ENCODE measurements around the gene SKIC8. TPM values are rescaled to one million over a fixed set of nuclear protein-coding genes. Genes with fewer than 3 reads are reported as not detected.

Gene SKIC8
- total and polyA plus RNA-seq, 2 of the 13 experiments (the other 11 are each of a cell fraction or from before 2014, with no cell fraction given), result 69.5 to 70.6 TPM

DNA sequence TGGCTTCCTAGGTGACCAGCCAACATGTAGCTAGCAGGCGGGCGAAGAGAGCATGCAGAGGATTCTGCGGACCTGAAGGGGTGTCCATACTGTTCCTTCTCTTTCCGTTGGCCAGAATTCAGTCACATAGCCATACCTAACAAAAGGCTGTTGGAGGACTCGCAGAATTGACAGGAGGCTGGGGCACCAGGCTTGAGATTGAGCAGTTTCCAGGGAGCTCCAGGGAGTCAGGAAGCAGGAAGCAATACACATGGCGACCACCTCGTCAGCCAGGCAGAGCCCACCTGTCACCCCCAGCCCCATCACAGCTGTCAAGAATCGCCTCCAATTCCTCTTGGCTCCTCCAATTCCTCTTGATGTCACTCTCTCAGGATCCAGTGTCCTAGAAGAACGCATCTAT is 48.3 kb downstream of the SKIC8 start:
- Histone ChIP-seq H3K36me3 (replicated peaks in 1 of 2; ENCODE audit: control insufficient read depth in 1 of 2, insufficient read depth in 2 of 2, low read length in 2 of 2) (no peaks in the 10 kb centered on the region), H3K79me2 (ENCODE audit: insufficient read depth, low read length) (no peaks in the 10 kb centered on the region), H3K27ac (ENCODE audit: extremely low read length, insufficient read depth, low read length) (no peak overlapping the region), H3K4me1 (ENCODE audit: insufficient read depth, low read length) (no peaks in the 10 kb centered on the region), H3K9ac (ENCODE audit: insufficient read depth, low read depth, low read length) (no peak overlapping the region), H3K9me3 (ENCODE audit: low read length) (no peaks in the 10 kb centered on the region), H4K20me1 (ENCODE audit: insufficient read depth, low read length) (no peaks in the 10 kb centered on the region), H3K4me2 (ENCODE audit: low read depth, low read length) (no peak overlapping the region), H3K27me3 (ENCODE audit: control insufficient read depth in 1 of 2, insufficient read depth in 2 of 2, low read length in 2 of 2) (no peaks in the 10 kb centered on the region), H2AFZ (ENCODE audit: low read length) (no peak overlapping the region), H3K4me3 (replicated peaks in 1 of 3; ENCODE audit: insufficient read depth in 1 of 3, low read depth in 2 of 3, low read length in 3 of 3) (no peak overlapping the region)
- 30% methylated on average over 8 of the region's 9 CpGs for WGBS (ENCODE audit: low lambda C conversion rate)
- in situ Hi-C loops (cut with HindIII; ENCODE audit: extremely low pct_ligation_motif_present, low pct_unique_long_range_greater_than_20kb), result no loop called here
- intact Hi-C loops (cut with micrococcal nuclease; ENCODE audit: unreplicated experiment), result no loop called here
- no peak for FAIRE-seq
- no peak for ATAC-seq
- POLR2A ChIA-PET, result no interaction called here
- no peak for TF ChIP-seq ZNF792 (CRISPR knock-in tag; IDR thresholded peaks at IDR 0.05)
- no peak for TF ChIP-seq ZNF484 (CRISPR knock-in tag; IDR thresholded peaks at IDR 0.05; ENCODE audit: borderline replicate concordance, low read depth)
- TF ChIP-seq CBX2 (IDR thresholded peaks at IDR 0.05; ENCODE audit: low read depth, low read length), result no peak
- no peak for TF ChIP-seq CBX2 (CRISPR knock-in tag; IDR thresholded peaks at IDR 0.05; ENCODE audit: low read depth)
- TF ChIP-seq AHR (CRISPR knock-in tag; IDR thresholded peaks at IDR 0.05), result no peak
- TF ChIP-seq PTBP1 (IDR thresholded peaks at IDR 0.05; ENCODE audit: low read depth, low read length, poor library complexity, severe bottlenecking), result no peak
- no peak for TF ChIP-seq HMG20A (CRISPR knock-in tag; IDR thresholded peaks at IDR 0.05; ENCODE audit: borderline replicate concordance)
- no peak for TF ChIP-seq NFYC (CRISPR knock-in tag; IDR thresholded peaks at IDR 0.05)
- TF ChIP-seq, protein P1, sequence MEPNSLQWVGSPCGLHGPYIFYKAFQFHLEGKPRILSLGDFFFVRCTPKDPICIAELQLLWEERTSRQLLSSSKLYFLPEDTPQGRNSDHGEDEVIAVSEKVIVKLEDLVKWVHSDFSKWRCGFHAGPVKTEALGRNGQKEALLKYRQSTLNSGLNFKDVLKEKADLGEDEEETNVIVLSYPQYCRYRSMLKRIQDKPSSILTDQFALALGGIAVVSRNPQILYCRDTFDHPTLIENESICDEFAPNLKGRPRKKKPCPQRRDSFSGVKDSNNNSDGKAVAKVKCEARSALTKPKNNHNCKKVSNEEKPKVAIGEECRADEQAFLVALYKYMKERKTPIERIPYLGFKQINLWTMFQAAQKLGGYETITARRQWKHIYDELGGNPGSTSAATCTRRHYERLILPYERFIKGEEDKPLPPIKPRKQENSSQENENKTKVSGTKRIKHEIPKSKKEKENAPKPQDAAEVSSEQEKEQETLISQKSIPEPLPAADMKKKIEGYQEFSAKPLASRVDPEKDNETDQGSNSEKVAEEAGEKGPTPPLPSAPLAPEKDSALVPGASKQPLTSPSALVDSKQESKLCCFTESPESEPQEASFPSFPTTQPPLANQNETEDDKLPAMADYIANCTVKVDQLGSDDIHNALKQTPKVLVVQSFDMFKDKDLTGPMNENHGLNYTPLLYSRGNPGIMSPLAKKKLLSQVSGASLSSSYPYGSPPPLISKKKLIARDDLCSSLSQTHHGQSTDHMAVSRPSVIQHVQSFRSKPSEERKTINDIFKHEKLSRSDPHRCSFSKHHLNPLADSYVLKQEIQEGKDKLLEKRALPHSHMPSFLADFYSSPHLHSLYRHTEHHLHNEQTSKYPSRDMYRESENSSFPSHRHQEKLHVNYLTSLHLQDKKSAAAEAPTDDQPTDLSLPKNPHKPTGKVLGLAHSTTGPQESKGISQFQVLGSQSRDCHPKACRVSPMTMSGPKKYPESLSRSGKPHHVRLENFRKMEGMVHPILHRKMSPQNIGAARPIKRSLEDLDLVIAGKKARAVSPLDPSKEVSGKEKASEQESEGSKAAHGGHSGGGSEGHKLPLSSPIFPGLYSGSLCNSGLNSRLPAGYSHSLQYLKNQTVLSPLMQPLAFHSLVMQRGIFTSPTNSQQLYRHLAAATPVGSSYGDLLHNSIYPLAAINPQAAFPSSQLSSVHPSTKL (CRISPR knock-in tag; IDR thresholded peaks at IDR 0.05), result no peak
- no peak for TF ChIP-seq ZNF234 (CRISPR knock-in tag; conservative IDR thresholded peaks at IDR 0.05)
- TF ChIP-seq ZNF441 (CRISPR knock-in tag; IDR thresholded peaks at IDR 0.05; ENCODE audit: borderline replicate concordance), result no peak
- DNase-seq (ENCODE audit: low spot score), result no peak
- BruUV-seq (replicated peaks), result no TSS peak
- CTCF ChIA-PET (ENCODE audit: low intra/inter-chr PET ratio, low total read pairs), result no interaction called here
